Endothelial cell of umbilical vein (primary cell): ENCODE measurements around the gene EVI2A. TPM values are rescaled to one million over a fixed set of nuclear protein-coding genes. Genes with fewer than 3 reads are reported as not detected.

ENCODE experiments used
- BruUV-seq: library from RNA; stranded (reverse); fragments of 400-500 nt; replicated peaks from 2 replicates; lab custom pipeline; 2021; lab: Mats Ljungman, UMichigan
- CTCF ChIA-PET: fragments of 300-600, 350-600 bp; sonication (Branson Sonifier 250); formaldehyde crosslinking; loops from one replicate; lab custom pipeline; 2021; ENCODE audit warnings: antibody characterized with exemption, inconsistent platforms; lab: Charles Lee
- POLR2A ChIA-PET: fragments of 300-600, 350-600 bp; sonication (Branson Sonifier 250); formaldehyde crosslinking; loops from one replicate; lab custom pipeline; 2021; ENCODE audit warnings: antibody characterized with exemption, inconsistent platforms; lab: Charles Lee
- DNase-seq: peaks from one replicate; pipeline ENCODE4 v3.0.0-alpha.2; 2011; ENCODE audit warnings: low read depth, low spot score
- FAIRE-seq: peaks from 2 replicates; lab custom pipeline; 2011; peaks lifted over from hg19 to GRCh38; lab: Jason Lieb, UNC
- H2AFZ ChIP-seq: 2 replicates; pipeline ENCODE4 v1.6.0; 2012; ENCODE audit warnings: low read depth, low read length, control low read depth, inconsistent platforms
- H3K27ac ChIP-seq: 2 replicates; pipeline ENCODE4 v1.5.1; 2011; ENCODE audit warnings: low read depth, mild to moderate bottlenecking, control low read depth, low read length, moderate library complexity; ENCODE audit not compliant: insufficient read depth
- H3K27me3 ChIP-seq, 2 experiments: 2 replicates each; pipeline versions ENCODE4 v1.6.0 to v1.6.1; 2011; ENCODE audit warnings: low read length in 2 of 2, mixed read lengths in 1 of 2; ENCODE audit not compliant: control insufficient read depth in 2 of 2, insufficient read depth in 2 of 2
- H3K36me3 ChIP-seq, 2 experiments: 2 replicates in 1 of 2; 3 replicates in 1 of 2; pipeline ENCODE4 v1.5.1; 2011; ENCODE audit warnings: low read length in 2 of 2, mild to moderate bottlenecking in 1 of 2, moderate library complexity in 1 of 2; ENCODE audit not compliant: control insufficient read depth in 2 of 2, insufficient read depth in 2 of 2; ENCODE audit errors: extremely low read depth in 1 of 2
- H3K4me1 ChIP-seq: 3 replicates; pipeline ENCODE4 v1.5.1; 2011; ENCODE audit warnings: mild to moderate bottlenecking, low read length; ENCODE audit not compliant: control insufficient read depth, insufficient read depth; ENCODE audit errors: extremely low read depth
- H3K4me2 ChIP-seq: 2 replicates; pipeline ENCODE4 v1.6.1; 2011; ENCODE audit warnings: low read length, control low read depth, mixed read lengths; ENCODE audit not compliant: insufficient read depth
- H3K4me3 ChIP-seq, 3 experiments: fragments of 200-600 bp in 1 of 3; sonication (generic), shearing (Covaris generic) in 1 of 3; replicated peaks in 1 of 3; 2 replicates each; pipeline ENCODE4 v1.5.1; 2011 to 2016; ENCODE audit warnings: control low read depth in 3 of 3, low read length in 3 of 3, mild to moderate bottlenecking in 2 of 3, inconsistent platforms in 1 of 3, low read depth in 1 of 3, moderate library complexity in 1 of 3; ENCODE audit not compliant: insufficient read depth in 1 of 3
- H3K79me2 ChIP-seq: 2 replicates; pipeline ENCODE4 v1.6.0; 2012; ENCODE audit warnings: low read length, inconsistent platforms; ENCODE audit not compliant: control insufficient read depth, insufficient read depth
- H3K9ac ChIP-seq: replicated peaks from 2 replicates; pipeline ENCODE3; 2011; ENCODE audit warnings: low read length, control low read depth; ENCODE audit not compliant: insufficient read depth; ENCODE audit errors: extremely low read depth
- H3K9me1 ChIP-seq: replicated peaks from 3 replicates; pipeline ENCODE4 v1.6.0; 2011; ENCODE audit warnings: mild to moderate bottlenecking, low read length; ENCODE audit not compliant: control insufficient read depth, insufficient read depth; ENCODE audit errors: extremely low read depth
- H3K9me3 ChIP-seq: replicated peaks from 2 replicates; pipeline ENCODE4 v1.5.1; 2012; ENCODE audit warnings: low read length, inconsistent platforms; ENCODE audit not compliant: control insufficient read depth, insufficient read depth
- H4K20me1 ChIP-seq: replicated peaks from 2 replicates; pipeline ENCODE3; 2011; ENCODE audit warnings: mild to moderate bottlenecking, low read length; ENCODE audit not compliant: control insufficient read depth, insufficient read depth; ENCODE audit errors: extremely low read depth
- EZH2 ChIP-seq: IDR thresholded peaks from 2 replicates; pipeline ENCODE4 v1.6.1; 2012; ENCODE audit warnings: borderline replicate concordance, low read depth, mild to moderate bottlenecking, moderate library complexity, low read length, inconsistent platforms; ENCODE audit not compliant: severe bottlenecking
- FOS ChIP-seq: IDR thresholded peaks from 2 replicates; pipeline ENCODE4 v1.6.1; 2011; ENCODE audit warnings: mild to moderate bottlenecking, low read length, moderate library complexity, borderline replicate concordance; ENCODE audit not compliant: insufficient read depth
- GATA2 ChIP-seq: IDR thresholded peaks from 2 replicates; pipeline ENCODE4 v1.7.0; 2011; ENCODE audit warnings: low read depth, mild to moderate bottlenecking, moderate library complexity, mixed read lengths, low read length; ENCODE audit not compliant: insufficient read length, insufficient read depth
- JUN ChIP-seq: IDR thresholded peaks from 2 replicates; pipeline ENCODE4 v1.6.1; 2011; ENCODE audit warnings: borderline replicate concordance, low read depth; ENCODE audit not compliant: insufficient read length, insufficient read depth
- MYC ChIP-seq: IDR thresholded peaks from one replicate; pipeline ENCODE4 v1.6.1; 2011; ENCODE audit warnings: mild to moderate bottlenecking, low read depth, low read length
- POLR2A ChIP-seq: IDR thresholded peaks from 2 replicates; pipeline ENCODE4 v1.6.1; 2012; ENCODE audit warnings: low read depth, mild to moderate bottlenecking, control low read depth, low read length
- POLR2AphosphoS5 ChIP-seq: IDR thresholded peaks from 2 replicates; pipeline ENCODE4 v1.6.1; 2012; ENCODE audit warnings: low read depth, mild to moderate bottlenecking, control low read depth, low read length, moderate library complexity; ENCODE audit not compliant: insufficient read depth
- dilution Hi-C: fragments of 300-500 bp; cut with MboI; formaldehyde crosslinking; loops from one replicate; pipeline ENCODE4 v1.15.0; 2019; ENCODE audit warnings: low sequenced_read_pairs; ENCODE audit not compliant: extremely low pct_ligation_motif_present
- intact Hi-C: fragments of 100-400 bp; cut with micrococcal nuclease; formaldehyde crosslinking; loops from one replicate; pipeline ENCODE4 v1.10.0; 2022
- polyA plus RNA-seq, 4 experiments: library from polyadenylated mRNA; depleted of rRNA in 3 of 4; stranded (reverse) in 3 of 4; unstranded in 1 of 4; fragments of >200 nt; gene quantifications; 2 replicates each; pipeline versions ENCODE4 v1.2.1 to v1.2.3, GENCODE V29; 2011 to 2012; ENCODE audit warnings: missing spikeins in 1 of 4
- total RNA-seq: library from RNA; stranded (reverse); gene quantifications from 2 replicates; pipeline ENCODE4 v1.2.3, GENCODE V29; 2021
- TF ChIP-seq, protein P1 (sequence below): IDR thresholded peaks from 2 replicates; pipeline ENCODE4 v1.6.1; 2011; ENCODE audit not compliant: insufficient read depth, insufficient read length
- TF ChIP-seq, protein P2 (sequence below), 2 donors: IDR thresholded peaks; 1 replicate in 1 of 2; 2 replicates in 1 of 2; pipeline ENCODE4 v1.5.1; 2011; ENCODE audit warnings: low read length in 2 of 2, mild to moderate bottlenecking in 2 of 2, moderate library complexity in 2 of 2, control low read depth in 1 of 2, inconsistent platforms in 1 of 2, low read depth in 1 of 2; ENCODE audit not compliant: insufficient read depth in 1 of 2; ENCODE audit errors: extremely low read depth in 1 of 2

The EVI2A gene
- total and polyA plus RNA-seq, 2 donors (not counting 3 experiments of a cell fraction or from before 2014, with no cell fraction given): 0.07 to 0.22 TPM

DNA sequence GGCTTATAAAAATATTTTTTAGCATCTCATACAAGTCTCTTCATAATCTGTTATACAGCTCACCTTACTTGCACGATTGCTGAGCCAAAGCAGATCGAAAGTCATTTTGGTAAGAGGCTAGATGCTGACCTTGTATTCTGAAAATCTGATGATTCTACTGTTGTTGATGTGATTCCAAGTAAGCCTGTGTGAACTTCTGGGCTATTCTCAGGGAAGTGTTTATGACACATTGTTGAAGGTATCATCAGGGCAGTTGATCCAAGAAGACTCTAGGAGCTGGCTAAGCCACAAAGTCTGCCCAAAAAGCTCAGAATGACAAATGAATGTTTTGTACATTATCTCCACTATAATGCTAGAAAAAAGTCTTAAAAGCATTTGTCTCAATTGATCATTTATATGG, 40.4 kb downstream of the EVI2A start:
- no peak for FAIRE-seq
- Histone ChIP-seq H3K9me1 (no peaks in the 10 kb centered on the region), H3K27ac (no peak overlapping the region), H3K9me3 (no peaks in the 10 kb centered on the region), H3K4me3 (no peak overlapping the region), H3K79me2 (no peaks in the 10 kb centered on the region), H3K4me2 (no peak overlapping the region), H3K4me1 (no peaks in the 10 kb centered on the region), H3K36me3 (peaks cover 0 to 4% of the 10 kb centered on the region in 2 experiments), H2AFZ (no peak overlapping the region), H3K9ac (no peak overlapping the region), H3K27me3 (no peaks in the 10 kb centered on the region), H4K20me1 (no peaks in the 10 kb centered on the region)
- POLR2A ChIA-PET: no interaction called here
- no TSS peak for BruUV-seq
- TF ChIP-seq JUN (no peak), MYC (no peak), GATA2 (no peak), FOS (no peak), POLR2AphosphoS5 (no peak), POLR2A (no peak)
- TF ChIP-seq, protein P1, sequence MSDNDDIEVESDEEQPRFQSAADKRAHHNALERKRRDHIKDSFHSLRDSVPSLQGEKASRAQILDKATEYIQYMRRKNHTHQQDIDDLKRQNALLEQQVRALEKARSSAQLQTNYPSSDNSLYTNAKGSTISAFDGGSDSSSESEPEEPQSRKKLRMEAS: no peak
- dilution Hi-C loops (no loop called here), intact Hi-C loops (no loop called here)
- CTCF ChIA-PET: interaction anchor here (0.7 kb wide), 1 partner anchor 13 kb away, joined by 3 read pairs; no protein-coding TSS in a partner anchor
- no peak for DNase-seq

DNA sequence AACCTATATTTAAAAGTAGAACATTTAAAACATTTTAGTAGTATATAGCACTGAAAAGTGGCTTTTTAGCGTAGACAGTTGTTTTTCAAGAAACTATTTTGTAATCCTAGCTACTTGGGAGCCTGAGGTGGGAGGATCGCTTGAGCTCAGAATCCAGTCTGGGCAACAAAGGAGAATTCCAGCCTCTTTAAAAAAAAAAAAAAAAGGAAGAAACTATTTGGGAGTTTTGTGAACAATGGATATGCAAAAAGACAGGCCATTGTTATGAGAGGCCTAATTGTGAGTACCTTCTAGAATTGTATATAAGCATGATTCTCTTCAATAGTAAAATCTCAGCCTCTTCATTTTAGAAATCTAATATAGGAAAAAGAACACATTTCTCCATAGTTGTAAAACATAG, 42.0 kb downstream of the EVI2A start:
- Histone ChIP-seq H3K9me1 (no peaks in the 10 kb centered on the region), H3K4me1 (peaks cover 1% of the 10 kb centered on the region), H4K20me1 (no peaks in the 10 kb centered on the region), H3K4me3 (no peak overlapping the region), H3K9me3 (no peaks in the 10 kb centered on the region), H3K4me2 (no peak overlapping the region), H3K36me3 (peaks cover 0 to 4% of the 10 kb centered on the region in 2 experiments), H2AFZ (no peak overlapping the region), H3K79me2 (no peaks in the 10 kb centered on the region), H3K27me3 (no peaks in the 10 kb centered on the region), H3K9ac (no peak overlapping the region), H3K27ac (no peak overlapping the region)
- DNase-seq (no peak), FAIRE-seq (no peak)
- POLR2A ChIA-PET: no interaction called here
- no peak for TF ChIP-seq GATA2
- TF ChIP-seq, protein P2, sequence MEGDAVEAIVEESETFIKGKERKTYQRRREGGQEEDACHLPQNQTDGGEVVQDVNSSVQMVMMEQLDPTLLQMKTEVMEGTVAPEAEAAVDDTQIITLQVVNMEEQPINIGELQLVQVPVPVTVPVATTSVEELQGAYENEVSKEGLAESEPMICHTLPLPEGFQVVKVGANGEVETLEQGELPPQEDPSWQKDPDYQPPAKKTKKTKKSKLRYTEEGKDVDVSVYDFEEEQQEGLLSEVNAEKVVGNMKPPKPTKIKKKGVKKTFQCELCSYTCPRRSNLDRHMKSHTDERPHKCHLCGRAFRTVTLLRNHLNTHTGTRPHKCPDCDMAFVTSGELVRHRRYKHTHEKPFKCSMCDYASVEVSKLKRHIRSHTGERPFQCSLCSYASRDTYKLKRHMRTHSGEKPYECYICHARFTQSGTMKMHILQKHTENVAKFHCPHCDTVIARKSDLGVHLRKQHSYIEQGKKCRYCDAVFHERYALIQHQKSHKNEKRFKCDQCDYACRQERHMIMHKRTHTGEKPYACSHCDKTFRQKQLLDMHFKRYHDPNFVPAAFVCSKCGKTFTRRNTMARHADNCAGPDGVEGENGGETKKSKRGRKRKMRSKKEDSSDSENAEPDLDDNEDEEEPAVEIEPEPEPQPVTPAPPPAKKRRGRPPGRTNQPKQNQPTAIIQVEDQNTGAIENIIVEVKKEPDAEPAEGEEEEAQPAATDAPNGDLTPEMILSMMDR (IDR thresholded peaks at IDR 0.05; ENCODE audit: extremely low read depth in 1 of 2, insufficient read depth in 1 of 2, low read depth in 1 of 2, low read length in 2 of 2): no peak
- no peak for TF ChIP-seq FOS
- TF ChIP-seq POLR2A: no peak
- no peak for TF ChIP-seq MYC
- TF ChIP-seq POLR2AphosphoS5: no peak
- no peak for TF ChIP-seq JUN
- no peak for TF ChIP-seq EZH2
- TF ChIP-seq, protein P1: no peak
- dilution Hi-C loops: no loop called here
- CTCF ChIA-PET: interaction anchor here (0.9 to 1.4 kb wide), 2 partner anchors 23 to 87 kb away, joined by 3 to 4 read pairs; no protein-coding TSS in a partner anchor
- intact Hi-C loops: no loop called here
- BruUV-seq: no TSS peak
